Measurements from ENCODE around the gene OXA1L.

- TF ChIP-seq CTCF (conservative IDR thresholded peaks at IDR 0.05 in 1 of 2, IDR thresholded peaks at IDR 0.05 in 1 of 2; ENCODE audit: extremely low read depth in 1 of 2, insufficient read depth in 1 of 2, low read depth in 1 of 2, low read length in 2 of 2) (no peak), EZH2 (IDR thresholded peaks at IDR 0.05; ENCODE audit: borderline replicate concordance, low read length) (no peak)
These were observed 13.7 kb downstream of the OXA1L start for GRCh38 chr14:22780105-22780679.

All from mammary epithelial cell (primary cell).